Fibroblast of skin of abdomen (primary cell): ENCODE results near the gene EMILIN1.

ENCODE experiments used
- DNase-seq: peaks from one replicate; pipeline ENCODE4 v3.0.0-alpha.2; 2013

Gene EMILIN1

DNA sequence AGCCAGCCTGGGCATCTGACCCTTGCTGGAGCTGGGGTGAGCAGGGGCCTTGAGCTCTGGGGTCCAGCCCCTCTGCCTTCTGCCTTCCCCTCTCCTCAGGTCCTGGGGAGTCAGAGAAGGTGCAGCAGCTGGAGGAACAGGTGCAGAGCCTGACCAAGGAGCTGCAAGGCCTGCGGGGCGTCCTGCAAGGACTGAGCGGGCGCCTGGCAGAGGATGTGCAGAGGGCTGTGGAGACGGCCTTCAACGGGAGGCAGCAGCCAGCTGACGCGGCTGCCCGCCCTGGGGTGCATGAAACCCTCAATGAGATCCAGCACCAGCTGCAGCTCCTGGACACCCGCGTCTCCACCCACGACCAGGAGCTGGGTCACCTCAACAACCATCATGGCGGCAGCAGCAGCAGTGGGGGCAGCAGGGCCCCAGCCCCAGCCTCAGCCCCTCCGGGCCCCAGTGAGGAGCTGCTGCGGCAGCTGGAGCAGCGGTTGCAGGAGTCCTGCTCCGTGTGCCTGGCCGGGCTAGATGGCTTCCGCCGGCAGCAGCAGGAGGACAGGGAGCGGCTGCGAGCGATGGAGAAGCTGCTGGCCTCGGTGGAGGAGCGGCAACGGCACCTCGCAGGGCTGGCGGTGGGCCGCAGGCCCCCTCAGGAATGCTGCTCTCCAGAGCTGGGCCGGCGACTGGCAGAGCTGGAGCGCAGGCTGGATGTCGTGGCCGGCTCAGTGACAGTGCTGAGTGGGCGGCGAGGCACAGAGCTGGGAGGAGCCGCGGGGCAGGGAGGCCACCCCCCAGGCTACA lies 3.8 kb downstream of the EMILIN1 start:
- DNase-seq: no peak

DNA sequence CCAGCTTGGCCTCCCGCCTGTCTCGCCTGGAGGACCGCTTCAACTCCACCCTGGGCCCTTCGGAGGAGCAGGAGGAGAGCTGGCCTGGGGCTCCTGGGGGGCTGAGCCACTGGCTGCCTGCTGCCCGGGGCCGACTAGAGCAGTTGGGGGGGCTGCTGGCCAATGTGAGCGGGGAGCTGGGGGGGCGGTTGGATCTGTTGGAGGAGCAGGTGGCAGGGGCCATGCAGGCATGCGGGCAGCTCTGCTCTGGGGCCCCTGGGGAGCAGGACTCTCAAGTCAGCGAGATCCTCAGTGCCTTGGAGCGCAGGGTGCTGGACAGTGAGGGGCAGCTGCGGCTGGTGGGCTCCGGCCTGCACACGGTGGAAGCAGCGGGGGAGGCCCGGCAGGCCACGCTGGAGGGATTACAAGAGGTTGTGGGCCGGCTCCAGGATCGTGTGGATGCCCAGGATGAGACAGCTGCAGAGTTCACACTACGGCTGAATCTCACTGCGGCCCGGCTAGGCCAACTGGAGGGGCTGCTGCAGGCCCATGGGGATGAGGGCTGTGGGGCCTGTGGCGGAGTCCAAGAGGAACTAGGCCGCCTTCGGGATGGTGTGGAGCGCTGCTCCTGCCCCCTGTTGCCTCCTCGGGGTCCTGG lies 4.5 kb downstream of the EMILIN1 start:
- DNase-seq: no peak

DNA sequence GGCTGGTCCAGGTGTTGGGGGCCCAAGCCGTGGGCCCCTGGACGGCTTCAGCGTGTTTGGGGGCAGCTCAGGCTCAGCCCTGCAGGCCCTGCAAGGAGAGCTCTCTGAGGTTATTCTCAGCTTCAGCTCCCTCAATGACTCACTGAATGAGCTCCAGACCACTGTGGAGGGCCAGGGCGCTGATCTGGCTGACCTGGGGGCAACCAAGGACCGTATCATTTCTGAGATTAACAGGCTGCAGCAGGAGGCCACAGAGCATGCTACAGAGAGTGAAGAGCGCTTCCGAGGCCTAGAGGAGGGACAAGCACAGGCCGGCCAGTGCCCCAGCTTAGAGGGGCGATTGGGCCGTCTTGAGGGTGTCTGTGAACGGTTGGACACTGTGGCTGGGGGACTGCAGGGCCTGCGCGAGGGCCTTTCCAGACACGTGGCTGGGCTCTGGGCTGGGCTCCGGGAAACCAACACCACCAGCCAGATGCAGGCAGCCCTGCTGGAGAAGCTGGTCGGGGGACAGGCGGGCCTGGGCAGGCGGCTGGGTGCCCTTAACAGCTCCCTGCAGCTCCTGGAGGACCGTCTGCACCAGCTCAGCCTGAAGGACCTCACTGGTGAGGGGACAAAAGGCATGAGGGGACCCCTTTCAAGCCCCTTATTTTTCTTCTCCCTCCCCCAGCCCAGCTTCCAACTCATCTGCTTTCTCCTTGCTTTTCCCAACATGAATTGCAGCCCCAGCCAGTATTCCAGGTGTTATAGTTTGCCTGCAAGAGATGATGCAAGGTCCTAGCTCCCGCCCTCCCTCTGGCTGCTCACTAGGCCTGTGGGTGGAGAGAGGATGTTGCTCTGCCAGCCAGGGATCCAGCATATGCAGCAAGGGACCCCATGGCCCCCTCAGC lies 5.2 kb downstream of the EMILIN1 start:
- DNase-seq: no peak

DNA sequence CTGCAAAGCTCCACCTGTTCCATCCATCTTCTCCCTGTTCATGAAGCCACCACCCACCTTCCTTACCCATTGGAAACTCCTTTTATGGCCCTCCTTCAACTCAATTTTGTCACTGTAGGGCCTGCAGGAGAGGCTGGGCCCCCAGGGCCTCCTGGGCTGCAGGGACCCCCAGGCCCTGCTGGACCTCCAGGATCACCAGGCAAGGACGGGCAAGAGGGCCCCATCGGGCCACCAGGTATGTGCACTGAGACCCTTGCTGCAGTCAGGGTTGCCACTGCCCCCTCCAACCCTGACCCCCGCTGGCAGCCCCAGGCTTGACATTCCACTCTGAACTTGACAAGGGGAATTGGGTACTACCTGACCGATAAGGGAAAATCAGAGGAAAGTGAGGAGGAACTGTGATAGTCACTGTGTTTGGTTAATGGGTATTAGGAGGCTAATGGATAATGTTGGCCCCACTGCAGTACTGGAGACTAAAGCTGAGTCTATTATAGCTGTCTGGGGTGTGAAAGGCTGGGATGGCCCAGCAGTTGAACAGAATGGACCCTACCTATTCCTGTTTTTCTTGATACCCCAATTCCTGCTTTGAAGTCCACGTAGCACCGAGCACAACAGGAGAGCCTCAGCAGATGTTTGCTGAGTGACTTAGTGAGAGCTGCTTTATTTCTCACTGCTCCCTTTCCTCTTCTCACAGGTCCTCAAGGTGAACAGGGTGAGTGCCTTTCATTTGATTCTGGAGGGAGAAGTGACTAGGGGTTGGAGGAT lies 6.1 kb downstream of the EMILIN1 start:
- DNase-seq: no peak

- DNase-seq: no peak
Measured at GRCh38 chr2:27085062-27085672, 6.8 kb downstream of the EMILIN1 start.

- peak; percentile 58 for DNase-seq
Measured at GRCh38 chr2:27085673-27086089, 7.3 kb downstream of the EMILIN1 start.

- DNase-seq: peak; percentile 91
Measured at GRCh38 chr2:27086090-27086723, 7.8 kb downstream of the EMILIN1 start.

GRCh38 chr2:27086724-27087593 lies 8.5 kb downstream of the EMILIN1 start, which contains the start of gene KHK:
TSS of gene KHK (plus strand) at chr2:27086772. CDS start at chr2:27087260, 488 bp downstream.
- peak; percentile 24 for DNase-seq

DNA sequence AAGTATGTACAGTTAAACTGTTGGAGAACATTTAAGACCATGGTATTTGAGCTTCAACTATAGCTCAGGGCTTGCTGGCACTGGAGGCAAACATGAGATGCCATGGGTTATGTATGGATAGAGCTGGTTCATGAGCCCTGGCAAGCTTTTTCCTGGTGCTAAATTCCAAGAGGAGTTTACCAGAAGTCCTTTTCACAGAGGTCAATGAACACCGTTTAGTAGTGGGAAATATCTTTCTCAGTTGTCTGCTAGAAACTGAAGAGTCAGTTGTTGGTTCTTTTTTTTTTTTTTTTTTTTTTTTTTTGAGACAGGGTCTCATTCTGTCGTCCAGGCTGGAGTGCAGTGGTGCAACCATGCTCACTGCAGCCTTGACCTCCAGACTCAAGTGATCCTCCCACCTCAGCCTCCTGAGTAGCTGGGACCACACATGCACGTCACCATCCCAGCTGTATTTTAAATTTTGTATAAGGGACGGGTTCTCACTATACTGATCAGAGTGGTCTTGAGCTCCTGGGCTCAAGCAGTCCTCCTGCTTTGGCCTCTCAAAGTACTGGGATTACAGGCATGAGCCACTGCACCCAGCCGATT lies 9.5 kb downstream of the EMILIN1 start:
- DNase-seq: no peak

GRCh38 chr2:27088634-27089033 lies 10.2 kb downstream of the EMILIN1 start:
- no peak for DNase-seq

DNA sequence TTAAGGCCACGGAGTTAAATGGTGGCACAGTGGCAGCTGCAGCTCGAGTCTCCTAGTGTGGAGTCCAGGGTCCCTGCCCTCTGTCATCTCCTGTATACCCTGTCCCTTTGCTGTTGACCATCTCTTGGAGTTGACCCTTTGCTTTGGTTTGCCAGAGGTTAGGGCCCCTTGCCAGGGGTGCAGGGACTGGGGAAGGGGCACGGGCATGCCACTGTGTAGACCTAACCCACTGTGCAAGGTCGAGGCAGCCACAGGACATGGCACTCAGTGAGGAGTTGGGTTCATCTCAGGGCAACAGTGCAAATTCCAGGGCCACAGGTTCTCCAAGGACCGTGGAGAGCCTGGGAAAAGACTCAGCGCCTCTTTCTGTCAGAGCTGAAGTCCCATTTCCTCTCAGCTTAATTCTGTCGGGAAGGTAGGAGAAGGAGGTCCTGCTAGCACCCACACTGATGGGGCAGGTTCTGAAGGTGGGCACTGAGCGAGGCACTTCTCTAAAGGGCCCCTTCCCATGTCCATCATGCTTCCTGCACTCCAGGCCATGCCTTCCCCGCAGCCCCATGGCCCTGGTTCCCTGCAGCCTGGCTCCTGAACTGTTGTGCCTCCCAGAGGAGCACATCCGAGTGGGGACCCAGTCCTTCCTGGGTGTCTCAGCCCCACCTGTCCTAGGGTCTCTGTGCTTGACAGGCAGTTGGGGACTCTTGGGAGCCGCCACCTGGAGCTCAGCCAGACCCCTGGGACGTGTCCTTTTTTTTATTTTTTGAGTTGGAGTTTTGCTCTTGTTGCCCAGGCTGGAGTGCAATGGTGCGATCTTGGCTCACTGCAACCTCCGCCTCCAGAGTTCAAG lies 10.9 kb downstream of the EMILIN1 start:
- DNase-seq: no peak

DNA sequence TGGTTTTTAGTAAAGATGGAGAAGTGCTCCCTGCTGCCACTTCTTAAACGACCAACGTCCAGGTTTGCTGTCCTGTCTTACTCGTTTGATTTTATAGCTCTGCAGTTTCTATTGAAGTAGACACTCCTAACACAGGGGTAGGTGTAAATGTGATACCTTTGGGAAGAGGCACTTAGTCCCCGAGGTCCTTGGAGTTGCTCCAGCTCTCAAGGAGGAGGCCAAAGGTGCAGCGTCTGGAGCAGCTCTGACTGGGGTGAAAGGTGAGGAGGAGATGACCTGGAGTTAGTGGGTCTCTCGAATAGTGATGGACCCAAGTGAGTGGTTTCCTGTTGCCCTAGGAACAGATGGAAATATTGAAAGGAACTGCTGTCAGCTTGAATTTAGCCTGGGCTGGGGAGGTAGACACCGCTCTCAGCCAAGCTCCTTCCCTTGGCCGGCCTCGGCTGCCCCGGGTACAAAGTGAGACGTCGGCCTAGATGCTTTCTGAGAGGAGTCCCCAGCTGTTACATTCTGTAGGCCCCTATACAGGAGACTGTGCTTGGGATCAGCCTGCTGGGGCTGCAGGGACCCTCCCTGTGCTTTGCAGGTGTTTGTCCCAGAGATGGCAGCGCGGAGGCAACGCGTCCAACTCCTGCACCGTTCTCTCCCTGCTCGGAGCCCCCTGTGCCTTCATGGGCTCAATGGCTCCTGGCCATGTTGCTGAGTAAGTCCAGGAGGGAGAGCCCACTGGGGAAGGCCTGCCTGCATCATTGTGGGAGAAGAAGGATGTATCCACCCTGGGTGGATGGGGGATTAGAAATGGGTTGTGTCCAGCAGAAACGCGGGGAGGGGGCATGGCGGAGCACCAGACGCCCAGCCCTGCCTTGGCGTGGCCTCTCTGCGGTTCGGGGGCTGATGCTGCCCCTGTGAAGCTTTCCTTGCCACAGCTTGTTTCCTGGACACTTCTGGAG lies 13.6 kb downstream of the EMILIN1 start:
- no peak for DNase-seq

- DNase-seq: no peak
Measured at GRCh38 chr2:27092696-27093429, 14.4 kb downstream of the EMILIN1 start.

- no peak for DNase-seq
Measured at GRCh38 chr2:27093430-27094352, 15.3 kb downstream of the EMILIN1 start.

GRCh38 chr2:27094353-27094984 lies 16.1 kb downstream of the EMILIN1 start:
- DNase-seq: no peak

- DNase-seq: no peak
Measured at GRCh38 chr2:27095427-27095744, 17.0 kb downstream of the EMILIN1 start.
